Stomach (tissue), 9 donors: ENCODE measurements around the gene ANTXR2. TPM values are rescaled to one million over a fixed set of nuclear protein-coding genes. Genes with fewer than 3 reads are reported as not detected.

Experiments
- DNase-seq, 2 donors: peaks; one replicate each; pipeline versions ENCODE4 v3.0.0 to v3.0.0-alpha.2; 2013 to 2019
- H3K27ac ChIP-seq, 5 donors: fragments of 200-600 bp in 4 of 5; sonication (generic) in 4 of 5; one replicate each; pipeline ENCODE4 v1.5.1; 2013 to 2019; ENCODE audit warnings: mild to moderate bottlenecking in 1 of 5, moderate library complexity in 1 of 5
- H3K27me3 ChIP-seq, 3 donors: fragments of 200-600 bp; sonication (generic); one replicate each; pipeline ENCODE4 v1.5.1; 2017 to 2019; ENCODE audit warnings: mixed run types in 1 of 3
- H3K36me3 ChIP-seq, 4 donors: fragments of 200-600 bp; sonication (generic); 1 replicate in 3 of 4; 2 replicates in 1 of 4; pipeline ENCODE4 v1.5.1; 2016 to 2019
- H3K4me1 ChIP-seq, 4 donors: fragments of 200-600 bp; sonication (generic); one replicate each; pipeline ENCODE4 v1.5.1; 2016 to 2019
- H3K4me3 ChIP-seq, 4 donors: fragments of 200-600 bp; sonication (generic) in 3 of 4; one replicate each; pipeline ENCODE4 v1.5.1; 2016 to 2019; ENCODE audit warnings: mild to moderate bottlenecking in 1 of 4
- H3K9me3 ChIP-seq, 4 donors: fragments of 200-600 bp; sonication (generic); one replicate each; pipeline ENCODE4 v1.5.1; 2016 to 2019
- CTCF ChIP-seq, 7 experiments: fragments of 450-650 bp in 4 of 7; fragments of 200-600 bp in 3 of 7; sonication (generic) in 3 of 7; IDR thresholded peaks; one replicate each; pipeline ENCODE4 v1.5.1; 2016 to 2019; ENCODE audit warnings: antibody characterized with exemption in 7 of 7, control low read depth in 2 of 7, mild to moderate bottlenecking in 1 of 7
- EP300 ChIP-seq: sonication (generic); formaldehyde crosslinking; IDR thresholded peaks from one replicate; pipeline ENCODE4 v1.6.1; 2017; ENCODE audit warnings: antibody characterized with exemption
- POLR2A ChIP-seq, 4 donors: fragments of 450-650 bp; IDR thresholded peaks; one replicate each; pipeline ENCODE4 v1.6.1; 2016; ENCODE audit warnings: antibody characterized with exemption in 4 of 4, control low read depth in 2 of 4, mild to moderate bottlenecking in 1 of 4, moderate library complexity in 1 of 4
- POLR2AphosphoS5 ChIP-seq, 3 donors: sonication (generic); formaldehyde crosslinking; IDR thresholded peaks; one replicate each; pipeline ENCODE4 v1.6.1; 2016; ENCODE audit warnings: antibody characterized with exemption in 3 of 3
- WGBS, 5 donors: extraction: QIAGEN DNeasy Blood & Tissue Kit in 3 of 5; methylation state at CpG; one replicate each; pipeline versions ENCODE4 v1.1.5 to v1.1.7; 2013 to 2018; 5-methylcytosine and 5-hydroxymethylcytosine counted together
- intact Hi-C: fragments of 100-400 bp; cut with DNase I; formaldehyde crosslinking; loops from one replicate; pipeline ENCODE4 v1.15.1; 2023; ENCODE audit warnings: low total_unique reads
- polyA plus RNA-seq, 3 donors: library from polyadenylated mRNA; stranded (reverse); fragments of 200-250 nt; gene quantifications; one replicate each; pipeline ENCODE4 v1.2.3, GENCODE V29; 2013
- total RNA-seq, 5 donors: library from RNA; depleted of rRNA; stranded (reverse); fragments of >200 nt; gene quantifications; one replicate each; pipeline versions ENCODE4 v1.1.0 to v1.2.3, GENCODE V29; 2014 to 2016
- donor health status: healthy with polysubstance abuse.
- donor health status: Bipolar disorder and iron deficiency.
- donor health status: healthy.

The ANTXR2 gene
- total and polyA plus RNA-seq, 8 donors: 8.3 to 116 (median 36.1) TPM

- Histone ChIP-seq H3K4me1 (no peaks in the 10 kb centered on the region), H3K36me3 (no peaks in the 10 kb centered on the region), H3K27ac (no peak overlapping the region), H3K9me3 (no peaks in the 10 kb centered on the region), H3K4me3 (no peak overlapping the region), H3K27me3 (no peaks in the 10 kb centered on the region)
- TF ChIP-seq POLR2AphosphoS5 (IDR thresholded peaks at IDR 0.05) (no peak), POLR2A (IDR thresholded peaks at IDR 0.05) (no peak), CTCF (IDR thresholded peaks at IDR 0.05) (no peak), EP300 (no peak)
- no peak for DNase-seq
- intact Hi-C loops: no loop called here
Observed at GRCh38 chr4:79877511-79877910, 195.5 kb downstream of the ANTXR2 start.

DNA sequence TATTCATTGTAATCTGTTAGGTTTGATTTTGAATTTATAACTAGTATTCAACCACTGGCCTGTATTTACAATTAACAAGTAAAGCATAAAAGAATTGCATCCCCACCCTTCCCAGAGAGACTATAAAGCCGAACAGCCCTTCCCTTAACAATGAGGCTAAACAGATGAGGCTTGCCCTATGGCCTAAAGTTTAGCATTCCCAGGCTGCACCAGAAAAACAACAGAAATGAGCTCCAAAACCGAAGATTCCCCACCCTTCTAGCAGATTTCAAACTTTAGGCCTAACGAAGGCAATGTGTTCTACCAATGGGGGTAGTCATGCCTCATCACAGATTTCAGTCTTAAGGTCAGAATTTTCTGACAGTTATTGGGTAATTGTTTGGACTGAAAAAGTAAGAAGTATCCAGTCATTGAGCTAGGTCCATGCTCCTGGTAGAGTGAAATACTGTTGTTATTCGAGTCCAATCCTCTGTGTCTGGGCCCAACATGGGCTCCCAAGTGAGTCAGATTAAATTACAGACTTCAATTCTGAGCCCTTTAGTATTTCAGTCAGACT, 197.6 kb downstream of the ANTXR2 start:
- Histone ChIP-seq H3K4me1 (no peaks in the 10 kb centered on the region), H3K27ac (no peak overlapping the region), H3K27me3 (no peaks in the 10 kb centered on the region), H3K4me3 (no peak overlapping the region), H3K36me3 (no peaks in the 10 kb centered on the region), H3K9me3 (no peaks in the 10 kb centered on the region)
- no peak for DNase-seq
- intact Hi-C loops: no loop called here
- TF ChIP-seq EP300: no peak
- TF ChIP-seq POLR2AphosphoS5 (IDR thresholded peaks at IDR 0.05): no peak
- no peak for TF ChIP-seq CTCF (IDR thresholded peaks at IDR 0.05)
- TF ChIP-seq POLR2A (IDR thresholded peaks at IDR 0.05): no peak
- 78 to 87% (median 83%) methylated on average over 4 of the region's 4 CpGs for WGBS, 5 donors

DNA sequence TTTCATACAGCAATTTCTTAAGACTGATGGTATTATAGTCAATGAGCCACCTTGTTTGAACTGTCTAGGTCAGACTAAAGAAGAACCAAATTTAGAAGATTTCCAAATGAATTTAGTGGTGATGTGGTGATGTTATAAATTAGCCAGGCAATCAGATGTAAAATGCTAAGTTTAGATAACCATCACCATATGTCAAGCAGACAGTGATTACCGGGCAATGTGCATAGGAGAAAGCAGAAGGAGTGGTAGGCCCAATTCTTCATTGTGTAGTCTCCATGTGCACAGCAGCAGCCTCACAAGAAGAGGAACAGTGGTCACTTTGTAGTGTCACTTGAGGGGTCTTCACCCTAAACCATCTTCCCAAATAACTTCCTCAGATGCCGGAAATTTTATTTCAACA, 198.8 kb downstream of the ANTXR2 start:
- intact Hi-C loops: no loop called here
- Histone ChIP-seq H3K4me1 (no peaks in the 10 kb centered on the region), H3K4me3 (no peak overlapping the region), H3K27me3 (no peaks in the 10 kb centered on the region), H3K36me3 (no peaks in the 10 kb centered on the region), H3K9me3 (no peaks in the 10 kb centered on the region), H3K27ac (no peak overlapping the region)
- no peak for TF ChIP-seq EP300
- TF ChIP-seq CTCF (IDR thresholded peaks at IDR 0.05): no peak
- no peak for TF ChIP-seq POLR2AphosphoS5 (IDR thresholded peaks at IDR 0.05)
- no peak for TF ChIP-seq POLR2A (IDR thresholded peaks at IDR 0.05)
- DNase-seq: no peak
- WGBS, 5 donors: 87 to 97% (median 94%) methylated on average over 2 of the region's 2 CpGs

DNA sequence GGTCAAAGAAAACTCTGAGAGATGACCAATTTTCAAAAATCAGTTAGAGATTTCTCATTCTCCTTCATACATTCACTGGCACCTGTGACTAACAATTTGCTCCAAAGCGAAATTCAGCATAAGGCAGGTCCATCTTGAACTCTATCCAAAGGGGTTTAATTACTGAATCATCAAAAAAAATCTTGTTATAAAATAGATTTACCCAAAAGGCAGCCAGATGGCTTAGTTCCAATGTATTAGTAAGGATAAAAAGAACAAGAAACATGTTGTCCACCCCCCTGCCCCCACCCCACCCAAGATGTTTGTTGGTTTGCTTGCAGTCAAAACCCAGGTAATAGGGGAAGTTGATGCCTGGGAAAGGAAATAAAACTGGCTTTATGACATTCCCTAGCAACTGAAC, 200.3 kb downstream of the ANTXR2 start:
- H3K4me3 ChIP-seq: no peak overlapping the region
- no peak overlapping the region for H3K27ac ChIP-seq
- H3K27me3 ChIP-seq: no peaks in the 10 kb centered on the region
- no peaks in the 10 kb centered on the region for H3K36me3 ChIP-seq
- H3K9me3 ChIP-seq: no peaks in the 10 kb centered on the region
- WGBS, 5 donors: 77 to 100% (median 82%) methylated on average over 1 of the region's 1 CpG
- no peaks in the 10 kb centered on the region for H3K4me1 ChIP-seq
- DNase-seq: no peak
- intact Hi-C loops: no loop called here
- TF ChIP-seq EP300: no peak

DNA sequence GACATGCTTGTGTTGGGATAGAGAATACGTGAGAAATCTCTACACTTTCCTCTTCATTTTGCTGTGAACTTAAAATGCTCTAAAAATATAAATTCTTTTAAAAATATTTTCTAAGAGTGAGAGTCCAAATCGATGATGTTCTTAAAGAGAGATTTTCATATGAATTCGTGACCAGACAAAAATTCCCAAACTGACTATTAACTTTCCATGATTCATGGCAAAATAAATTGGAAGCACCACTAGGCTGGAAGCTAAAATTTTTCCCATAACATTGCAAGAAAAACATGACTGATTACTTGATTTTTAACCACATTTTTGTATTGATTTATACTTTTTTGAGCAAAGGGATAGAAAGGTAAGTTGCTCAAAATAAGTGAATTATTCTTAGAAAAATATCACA, 201.1 kb downstream of the ANTXR2 start:
- TF ChIP-seq POLR2AphosphoS5 (IDR thresholded peaks at IDR 0.05) (no peak), EP300 (no peak), CTCF (IDR thresholded peaks at IDR 0.05) (no peak), POLR2A (IDR thresholded peaks at IDR 0.05) (no peak)
- DNase-seq: no peak
- Histone ChIP-seq H3K27me3 (no peaks in the 10 kb centered on the region), H3K27ac (no peak overlapping the region), H3K9me3 (no peaks in the 10 kb centered on the region), H3K36me3 (no peaks in the 10 kb centered on the region), H3K4me1 (no peaks in the 10 kb centered on the region), H3K4me3 (no peak overlapping the region)
- intact Hi-C loops: no loop called here
- 52 to 62% (median 61%) methylated on average over 3 of the region's 3 CpGs for WGBS, 5 donors
